Type B pancreatic cell (in vitro differentiated cells): ENCODE results near the gene CGNL1. TPM values are rescaled to one million over a fixed set of nuclear protein-coding genes. Genes with fewer than 3 reads are reported as not detected.
A peak's percentile ranks its signal among the peaks of the same experiment; 100 is the strongest.

Experiments used
- DNase-seq: peaks from one replicate; pipeline ENCODE4 v3.0.0; 2021; ENCODE audit warnings: mixed read lengths; ENCODE audit not compliant: unreplicated experiment; ENCODE audit errors: extremely low spot score
- H3K27ac Mint-ChIP-seq: 2 replicates; pipeline ENCODE4 v1.8.0; 2021; ENCODE audit warnings: mild to moderate bottlenecking, mixed read lengths
- H3K27me3 Mint-ChIP-seq: 2 replicates; pipeline ENCODE4 v1.8.0; 2021; ENCODE audit warnings: mixed read lengths
- H3K36me3 Mint-ChIP-seq: 2 replicates; pipeline ENCODE4 v1.8.0; 2021; ENCODE audit warnings: mixed read lengths
- H3K4me1 Mint-ChIP-seq: one replicate; pipeline ENCODE4 v1.8.0; 2021; ENCODE audit warnings: mixed read lengths; ENCODE audit not compliant: unreplicated experiment
- H3K4me3 Mint-ChIP-seq: 2 replicates; pipeline ENCODE4 v1.8.0; 2021; ENCODE audit warnings: mild to moderate bottlenecking, mixed read lengths
- H3K9me3 Mint-ChIP-seq: 2 replicates; pipeline ENCODE4 v1.8.0; 2021; ENCODE audit warnings: mixed read lengths
- CTCF ChIP-seq: fragments of 200-600 bp; sonication (generic); conservative IDR thresholded peaks from 2 replicates; pipeline ENCODE4 v1.5.0; 2021; ENCODE audit warnings: antibody characterized with exemption, mild to moderate bottlenecking
- total RNA-seq: library from RNA; stranded (reverse); gene quantifications from 2 replicates; pipeline ENCODE4 v1.2.1, GENCODE V29; 2021; ENCODE audit warnings: low replicate concordance

Gene CGNL1
- total RNA-seq, 1 donor from 2014 or later: 11.8 TPM

GRCh38 chr15:57591237-57591821 is 215.0 kb downstream of the CGNL1 start:
- Mint-ChIP-seq H3K27ac (peak overlapping the region; percentile 92), H3K36me3 (no peaks in the 10 kb centered on the region), H3K4me3 (peak overlapping the region; percentile 86), H3K4me1 (peaks cover 7% of the 10 kb centered on the region), H3K9me3 (peaks cover 6% of the 10 kb centered on the region), H3K27me3 (peaks cover 19% of the 10 kb centered on the region)
- TF ChIP-seq CTCF: no peak
- no peak for DNase-seq

- DNase-seq: no peak
- TF ChIP-seq CTCF: no peak
- Mint-ChIP-seq H3K4me3 (peak within 1 kb of the TSS; percentile 87), H3K36me3 (no peaks in the 10 kb centered on the region), H3K27ac (peak within 1 kb of the TSS; percentile 92), H3K27me3 (peaks cover 19% of the 10 kb centered on the region), H3K9me3 (peaks cover 6% of the 10 kb centered on the region), H3K4me1 (peaks cover 10% of the 10 kb centered on the region)
Observed at GRCh38 chr15:57591822-57592367, 215.6 kb downstream of the CGNL1 start, which contains the start of gene MYZAP. Gene MYZAP (plus strand): TSS chr15:57591904. CDS start chr15:57592035, 131 bp downstream.

- peak overlapping the region; percentile 87 for H3K4me3 Mint-ChIP-seq
- peaks cover 19% of the 10 kb centered on the region for H3K27me3 Mint-ChIP-seq
- no peak for TF ChIP-seq CTCF
- H3K9me3 Mint-ChIP-seq: peaks cover 6% of the 10 kb centered on the region
- no peaks in the 10 kb centered on the region for H3K36me3 Mint-ChIP-seq
- peaks cover 10% of the 10 kb centered on the region for H3K4me1 Mint-ChIP-seq
- peak overlapping the region; percentile 54 for H3K27ac Mint-ChIP-seq
- DNase-seq: no peak
Observed at GRCh38 chr15:57592426-57592825, 216.1 kb downstream of the CGNL1 start.

- DNase-seq: no peak
- peaks cover 19% of the 10 kb centered on the region for H3K27me3 Mint-ChIP-seq
- H3K4me3 Mint-ChIP-seq: peak overlapping the region; percentile 87
- peaks cover 10% of the 10 kb centered on the region for H3K4me1 Mint-ChIP-seq
- TF ChIP-seq CTCF: no peak
- H3K27ac Mint-ChIP-seq: peak overlapping the region; percentile 54
- H3K9me3 Mint-ChIP-seq: peaks cover 6% of the 10 kb centered on the region
- no peaks in the 10 kb centered on the region for H3K36me3 Mint-ChIP-seq
Observed at GRCh38 chr15:57592836-57593420, 216.6 kb downstream of the CGNL1 start.

- H3K4me3 Mint-ChIP-seq: peak overlapping the region; percentile 61
- H3K4me1 Mint-ChIP-seq: peaks cover 13% of the 10 kb centered on the region
- H3K9me3 Mint-ChIP-seq: peaks cover 6% of the 10 kb centered on the region
- H3K27me3 Mint-ChIP-seq: peaks cover 19% of the 10 kb centered on the region
- no peak for TF ChIP-seq CTCF
- H3K27ac Mint-ChIP-seq: no peak overlapping the region
- DNase-seq: no peak
- H3K36me3 Mint-ChIP-seq: no peaks in the 10 kb centered on the region
Observed at GRCh38 chr15:57594479-57594878, 218.2 kb downstream of the CGNL1 start.
